ENCODE measurements around the gene SRGAP3. TPM values are rescaled to one million over a fixed set of nuclear protein-coding genes. Genes with fewer than 3 reads are reported as not detected.

The SRGAP3 gene
- total RNA-seq, 2 donors from 2014 or later = 10.9 to 11.4 TPM

DNA sequence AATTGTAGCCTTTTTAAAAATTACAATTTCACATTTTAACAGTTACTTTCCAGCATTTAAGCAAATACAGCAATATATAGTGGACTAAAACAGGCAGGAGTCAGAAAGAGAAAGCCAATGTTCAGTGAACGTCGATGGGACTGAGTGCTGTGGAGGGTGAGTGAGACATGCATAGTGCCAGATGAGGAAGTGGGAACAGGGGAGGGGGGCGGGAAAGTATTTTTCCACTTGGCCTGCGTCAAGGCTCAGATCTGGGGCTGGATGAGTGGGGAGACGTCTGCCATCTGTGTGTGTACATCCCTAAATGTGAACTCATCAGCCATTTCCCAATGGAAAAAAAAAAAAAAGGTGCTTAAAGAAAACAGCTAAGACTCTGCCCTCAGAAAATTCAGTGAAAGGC is 266.9 kb downstream of the SRGAP3 start:
- Histone ChIP-seq H3K9me3 (peaks cover 0 to 10% (median 0%) of the 10 kb centered on the region in 3 donors), H3K4me1 (no peaks in the 10 kb centered on the region), H3K36me3 (replicated peaks in 1 of 2; ENCODE audit: insufficient read depth in 1 of 2, low read depth in 2 of 2) (no peaks in the 10 kb centered on the region), H3K27ac (no peak overlapping the region), H3K4me3 (no peak overlapping the region), H3K27me3 (no peaks in the 10 kb centered on the region)
- DNase-seq (no peak), ATAC-seq (no peak)
- TF ChIP-seq, protein P1, sequence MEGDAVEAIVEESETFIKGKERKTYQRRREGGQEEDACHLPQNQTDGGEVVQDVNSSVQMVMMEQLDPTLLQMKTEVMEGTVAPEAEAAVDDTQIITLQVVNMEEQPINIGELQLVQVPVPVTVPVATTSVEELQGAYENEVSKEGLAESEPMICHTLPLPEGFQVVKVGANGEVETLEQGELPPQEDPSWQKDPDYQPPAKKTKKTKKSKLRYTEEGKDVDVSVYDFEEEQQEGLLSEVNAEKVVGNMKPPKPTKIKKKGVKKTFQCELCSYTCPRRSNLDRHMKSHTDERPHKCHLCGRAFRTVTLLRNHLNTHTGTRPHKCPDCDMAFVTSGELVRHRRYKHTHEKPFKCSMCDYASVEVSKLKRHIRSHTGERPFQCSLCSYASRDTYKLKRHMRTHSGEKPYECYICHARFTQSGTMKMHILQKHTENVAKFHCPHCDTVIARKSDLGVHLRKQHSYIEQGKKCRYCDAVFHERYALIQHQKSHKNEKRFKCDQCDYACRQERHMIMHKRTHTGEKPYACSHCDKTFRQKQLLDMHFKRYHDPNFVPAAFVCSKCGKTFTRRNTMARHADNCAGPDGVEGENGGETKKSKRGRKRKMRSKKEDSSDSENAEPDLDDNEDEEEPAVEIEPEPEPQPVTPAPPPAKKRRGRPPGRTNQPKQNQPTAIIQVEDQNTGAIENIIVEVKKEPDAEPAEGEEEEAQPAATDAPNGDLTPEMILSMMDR (IDR thresholded peaks at IDR 0.05) = no peak
- no peak for TF ChIP-seq POLR2A (IDR thresholded peaks at IDR 0.05)
- intact Hi-C loops (cut with DNase I) = no loop called here
- 28 to 42% methylated on average over 5 of the region's 5 CpGs for WGBS, 2 donors

DNA sequence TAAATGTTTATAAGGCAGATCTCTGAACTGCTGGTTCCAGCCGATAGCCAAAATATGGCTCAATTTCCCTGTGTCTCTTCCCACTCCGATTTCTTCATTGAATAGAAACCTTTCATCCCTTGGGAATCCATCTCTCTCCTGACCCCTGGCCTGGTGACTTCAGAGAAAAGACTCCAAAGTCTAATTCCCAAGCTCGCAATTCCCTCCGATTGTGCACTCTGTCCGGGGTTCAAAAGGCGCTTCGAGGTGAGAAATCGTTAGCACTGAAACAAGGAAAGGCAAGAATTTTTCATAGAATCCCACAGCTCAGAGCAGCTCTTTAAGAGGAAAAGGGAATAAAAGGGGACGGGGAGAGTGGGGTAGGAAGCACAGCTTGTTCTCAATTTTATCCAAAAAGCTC is 267.7 kb downstream of the SRGAP3 start:
- no peak overlapping the region for H3K4me3 ChIP-seq
- ATAC-seq = no peak
- H3K27me3 ChIP-seq = no peaks in the 10 kb centered on the region
- 76 to 80% methylated on average over 9 of the region's 9 CpGs for WGBS, 2 donors
- H3K27ac ChIP-seq = no peak overlapping the region
- no peaks in the 10 kb centered on the region for H3K36me3 ChIP-seq (replicated peaks in 1 of 2; ENCODE audit: insufficient read depth in 1 of 2, low read depth in 2 of 2)
- peaks cover 0 to 10% (median 0%) of the 10 kb centered on the region in 3 donors for H3K9me3 ChIP-seq
- no peak for TF ChIP-seq POLR2A (IDR thresholded peaks at IDR 0.05)
- TF ChIP-seq, protein P1 (IDR thresholded peaks at IDR 0.05) = no peak
- no peak for DNase-seq
- intact Hi-C loops (cut with DNase I) = no loop called here
- H3K4me1 ChIP-seq = no peaks in the 10 kb centered on the region

- TF ChIP-seq, protein P1 (IDR thresholded peaks at IDR 0.05) = no peak
- no peak for TF ChIP-seq POLR2A (IDR thresholded peaks at IDR 0.05)
- Histone ChIP-seq H3K4me1 (no peaks in the 10 kb centered on the region), H3K27ac (no peak overlapping the region), H3K27me3 (no peaks in the 10 kb centered on the region), H3K9me3 (peaks cover 0 to 10% (median 0%) of the 10 kb centered on the region in 3 donors), H3K4me3 (no peak overlapping the region), H3K36me3 (replicated peaks in 1 of 2; ENCODE audit: insufficient read depth in 1 of 2, low read depth in 2 of 2) (no peaks in the 10 kb centered on the region)
- 76 to 77% methylated on average over 9 of the region's 9 CpGs for WGBS, 2 donors
- intact Hi-C loops (cut with DNase I) = no loop called here
- ATAC-seq (no peak), DNase-seq (no peak)
Observed at GRCh38 chr3:8981296-8981695, 268.1 kb downstream of the SRGAP3 start.

- intact Hi-C loops (cut with DNase I) = no loop called here
- H3K27ac ChIP-seq = no peak overlapping the region
- ATAC-seq = no peak
- no peak overlapping the region for H3K4me3 ChIP-seq
- DNase-seq = no peak
- 40 to 44% methylated on average over 6 of the region's 6 CpGs for WGBS, 2 donors
- no peaks in the 10 kb centered on the region for H3K36me3 ChIP-seq (replicated peaks in 1 of 2; ENCODE audit: insufficient read depth in 1 of 2, low read depth in 2 of 2)
- TF ChIP-seq, protein P1 (IDR thresholded peaks at IDR 0.05) = no peak
- no peak for TF ChIP-seq POLR2A (IDR thresholded peaks at IDR 0.05)
- no peaks in the 10 kb centered on the region for H3K4me1 ChIP-seq
- peaks cover 0 to 10% (median 0%) of the 10 kb centered on the region in 3 donors for H3K9me3 ChIP-seq
- H3K27me3 ChIP-seq = no peaks in the 10 kb centered on the region
Observed at GRCh38 chr3:8980756-8981257, 268.6 kb downstream of the SRGAP3 start.

DNA sequence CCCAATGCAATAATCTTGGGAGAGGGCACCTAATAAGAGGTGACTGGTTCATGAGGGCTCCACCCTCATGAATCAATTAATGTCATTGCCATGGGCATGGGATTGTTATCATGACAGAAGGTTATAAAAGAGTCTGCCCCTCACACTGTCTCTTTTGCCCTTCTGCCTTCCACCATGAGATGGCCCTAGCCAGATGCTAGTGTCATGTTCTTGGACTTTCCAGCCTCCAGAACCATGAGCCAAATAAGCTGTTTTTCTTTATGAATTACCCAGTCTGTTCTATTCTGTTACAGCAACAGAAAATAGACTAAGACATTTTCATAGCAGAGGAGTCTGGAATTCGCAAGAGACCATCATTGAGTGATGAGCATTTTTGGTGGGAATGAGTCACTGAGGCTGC is 270.2 kb downstream of the SRGAP3 start:
- no peak for DNase-seq
- no peaks in the 10 kb centered on the region for H3K4me1 ChIP-seq

More for the DNA sequence above, 270.2 kb downstream of the SRGAP3 start:
- intact Hi-C loops (cut with DNase I) = loop anchor here (5.0 kb wide), 1 partner anchor 93 kb away; no protein-coding TSS in a partner anchor
- Histone ChIP-seq H3K4me3 (no peak overlapping the region), H3K36me3 (replicated peaks in 1 of 2; ENCODE audit: insufficient read depth in 1 of 2, low read depth in 2 of 2) (no peaks in the 10 kb centered on the region), H3K27ac (no peak overlapping the region), H3K27me3 (no peaks in the 10 kb centered on the region), H3K9me3 (peaks cover 0 to 10% (median 0%) of the 10 kb centered on the region in 3 donors)
- TF ChIP-seq, protein P1 (IDR thresholded peaks at IDR 0.05) = no peak
- TF ChIP-seq POLR2A (IDR thresholded peaks at IDR 0.05) = no peak
- no peak for ATAC-seq
- 71 to 95% methylated on average over 1 of the region's 1 CpG for WGBS, 2 donors

Measured in body of pancreas (tissue), 4 donors.